Osteoblast (primary cell): ENCODE measurements around the gene TOB1. TPM values are rescaled to one million over a fixed set of nuclear protein-coding genes. Genes with fewer than 3 reads are reported as not detected.

Source experiments
- DNase-seq: peaks from one replicate; pipeline ENCODE4 v3.0.0; 2011; ENCODE audit warnings: low spot score, mixed read lengths; ENCODE audit not compliant: insufficient read length; ENCODE audit errors: missing footprints
- H2AFZ ChIP-seq: 2 replicates; pipeline ENCODE4 v1.6.0; 2011; ENCODE audit warnings: mild to moderate bottlenecking, low read length
- H3K27ac ChIP-seq: 2 replicates; pipeline ENCODE4 v1.5.1; 2011; ENCODE audit warnings: mild to moderate bottlenecking, low read depth, low read length, moderate library complexity
- H3K27me3 ChIP-seq: 2 replicates; pipeline ENCODE4 v1.6.0; 2012; ENCODE audit warnings: mild to moderate bottlenecking, control low read depth, inconsistent platforms, low read length, moderate library complexity; ENCODE audit not compliant: insufficient read depth
- H3K36me3 ChIP-seq: 2 replicates; pipeline ENCODE4 v1.5.1; 2011; ENCODE audit warnings: mild to moderate bottlenecking, low read length, control low read depth, moderate library complexity; ENCODE audit not compliant: insufficient read depth
- H3K4me1 ChIP-seq: 2 replicates; pipeline ENCODE4 v1.5.1; 2011; ENCODE audit warnings: mild to moderate bottlenecking, low read length, control low read depth, moderate library complexity; ENCODE audit not compliant: insufficient read depth
- H3K4me2 ChIP-seq: 2 replicates; pipeline ENCODE4 v1.6.0; 2011; ENCODE audit warnings: mild to moderate bottlenecking, low read length; ENCODE audit not compliant: insufficient read depth
- H3K4me3 ChIP-seq: fragments of 200-600 bp; sonication (generic); 3 replicates; pipeline ENCODE4 v1.5.1; 2012; ENCODE audit warnings: mild to moderate bottlenecking, low read length, inconsistent platforms; ENCODE audit not compliant: insufficient read depth
- H3K79me2 ChIP-seq: 2 replicates; pipeline ENCODE4 v1.6.0; 2012; ENCODE audit warnings: mild to moderate bottlenecking, low read length, control low read depth, inconsistent platforms; ENCODE audit not compliant: insufficient read depth
- H3K9me3 ChIP-seq: 2 replicates; pipeline ENCODE4 v1.5.1; 2011; ENCODE audit warnings: low read depth, low read length, control low read depth
- H4K20me1 ChIP-seq: 2 replicates; pipeline ENCODE4 v1.6.0; 2012; ENCODE audit warnings: mild to moderate bottlenecking, low read length, control low read depth; ENCODE audit not compliant: insufficient read depth
- total RNA-seq: library from RNA; depleted of rRNA; stranded (reverse); fragments of >200 nt; gene quantifications from 2 replicates; pipeline ENCODE4 v1.2.3, GENCODE V29; 2012
- TF ChIP-seq, protein P1 (sequence below): IDR thresholded peaks from 2 replicates; pipeline ENCODE4 v1.5.1; 2011; ENCODE audit warnings: mild to moderate bottlenecking, low read depth, low read length, moderate library complexity; ENCODE audit errors: extremely low read depth

The TOB1 gene
- total RNA-seq, 1 donor = 18.8 TPM

DNA sequence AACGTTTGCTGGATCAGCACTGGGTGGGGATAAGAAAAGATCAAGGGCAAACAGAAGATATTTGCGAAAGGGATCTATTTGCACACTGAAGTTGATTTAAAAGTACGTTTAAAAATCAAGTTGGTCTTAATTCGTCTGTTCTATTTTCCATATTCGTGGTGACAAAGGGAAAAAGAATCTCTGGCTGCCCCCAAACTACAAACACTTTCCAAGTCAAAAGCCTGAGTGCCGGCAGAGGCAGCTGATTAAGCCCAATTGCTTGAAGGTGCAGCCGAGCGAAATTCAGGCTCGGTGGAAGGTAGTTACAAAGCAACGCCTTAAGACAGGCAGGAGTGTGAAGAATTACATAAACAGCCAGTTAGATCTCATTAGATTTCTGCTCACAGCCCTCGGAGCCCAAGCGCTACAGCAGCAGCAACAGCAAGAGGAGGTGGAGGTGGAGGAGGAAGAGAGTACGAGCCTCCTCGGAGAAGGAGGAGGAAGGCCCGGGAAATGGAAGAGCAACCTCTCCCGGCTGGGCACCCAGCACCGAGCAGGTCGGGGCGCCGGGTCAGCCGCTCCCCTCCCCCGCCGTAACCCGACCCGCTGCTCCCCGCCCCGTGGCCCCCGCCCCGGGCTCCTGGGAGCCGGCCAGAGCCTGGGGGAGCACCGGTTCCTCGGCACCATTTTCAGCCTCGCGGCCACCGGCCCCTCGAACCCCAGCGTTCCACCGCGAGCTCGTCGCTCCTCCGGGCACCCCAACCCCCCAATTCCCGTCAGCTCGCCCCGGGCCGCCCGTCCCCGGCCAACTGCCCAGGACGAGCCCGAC is 890 bp downstream of the TOB1 start:
- peaks cover 37% of the 10 kb centered on the region for H3K4me1 ChIP-seq
- H3K79me2 ChIP-seq = peaks cover 35% of the 10 kb centered on the region
- peak overlapping the region; percentile 80 for H3K4me3 ChIP-seq
- H2AFZ ChIP-seq = no peak overlapping the region
- TF ChIP-seq, protein P1, sequence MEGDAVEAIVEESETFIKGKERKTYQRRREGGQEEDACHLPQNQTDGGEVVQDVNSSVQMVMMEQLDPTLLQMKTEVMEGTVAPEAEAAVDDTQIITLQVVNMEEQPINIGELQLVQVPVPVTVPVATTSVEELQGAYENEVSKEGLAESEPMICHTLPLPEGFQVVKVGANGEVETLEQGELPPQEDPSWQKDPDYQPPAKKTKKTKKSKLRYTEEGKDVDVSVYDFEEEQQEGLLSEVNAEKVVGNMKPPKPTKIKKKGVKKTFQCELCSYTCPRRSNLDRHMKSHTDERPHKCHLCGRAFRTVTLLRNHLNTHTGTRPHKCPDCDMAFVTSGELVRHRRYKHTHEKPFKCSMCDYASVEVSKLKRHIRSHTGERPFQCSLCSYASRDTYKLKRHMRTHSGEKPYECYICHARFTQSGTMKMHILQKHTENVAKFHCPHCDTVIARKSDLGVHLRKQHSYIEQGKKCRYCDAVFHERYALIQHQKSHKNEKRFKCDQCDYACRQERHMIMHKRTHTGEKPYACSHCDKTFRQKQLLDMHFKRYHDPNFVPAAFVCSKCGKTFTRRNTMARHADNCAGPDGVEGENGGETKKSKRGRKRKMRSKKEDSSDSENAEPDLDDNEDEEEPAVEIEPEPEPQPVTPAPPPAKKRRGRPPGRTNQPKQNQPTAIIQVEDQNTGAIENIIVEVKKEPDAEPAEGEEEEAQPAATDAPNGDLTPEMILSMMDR = no peak
- H4K20me1 ChIP-seq = peaks cover 28% of the 10 kb centered on the region
- peak; percentile 72 for DNase-seq
- H3K36me3 ChIP-seq = peaks cover 20% of the 10 kb centered on the region
- H3K27ac ChIP-seq = peak overlapping the region; percentile 64
- H3K9me3 ChIP-seq = no peaks in the 10 kb centered on the region
- no peaks in the 10 kb centered on the region for H3K27me3 ChIP-seq
- peak overlapping the region; percentile 89 for H3K4me2 ChIP-seq

DNA sequence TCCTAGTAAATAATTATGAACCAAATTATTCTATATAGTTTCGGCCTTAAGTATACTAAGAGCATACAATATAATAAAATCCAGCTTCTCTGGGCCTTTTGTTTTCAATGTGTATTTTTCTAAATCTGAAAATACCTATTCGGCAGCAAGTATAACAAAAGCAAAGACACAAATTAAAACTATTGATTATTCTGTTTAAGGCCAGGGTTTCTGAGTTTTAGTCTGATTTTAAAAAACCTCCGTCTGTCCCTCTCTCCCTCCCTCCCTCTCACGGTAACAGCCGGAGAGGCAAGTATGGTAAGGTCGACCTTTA is 1.5 kb downstream of the TOB1 start:
- TF ChIP-seq, protein P1 = no peak
- Histone ChIP-seq H3K4me3 (peak overlapping the region; percentile 80), H3K27me3 (no peaks in the 10 kb centered on the region), H4K20me1 (peaks cover 28% of the 10 kb centered on the region), H2AFZ (no peak overlapping the region), H3K9me3 (no peaks in the 10 kb centered on the region), H3K79me2 (peaks cover 35% of the 10 kb centered on the region), H3K27ac (peak overlapping the region; percentile 64), H3K4me1 (peaks cover 37% of the 10 kb centered on the region), H3K36me3 (peaks cover 20% of the 10 kb centered on the region), H3K4me2 (peak overlapping the region; percentile 89)
- no peak for DNase-seq

DNA sequence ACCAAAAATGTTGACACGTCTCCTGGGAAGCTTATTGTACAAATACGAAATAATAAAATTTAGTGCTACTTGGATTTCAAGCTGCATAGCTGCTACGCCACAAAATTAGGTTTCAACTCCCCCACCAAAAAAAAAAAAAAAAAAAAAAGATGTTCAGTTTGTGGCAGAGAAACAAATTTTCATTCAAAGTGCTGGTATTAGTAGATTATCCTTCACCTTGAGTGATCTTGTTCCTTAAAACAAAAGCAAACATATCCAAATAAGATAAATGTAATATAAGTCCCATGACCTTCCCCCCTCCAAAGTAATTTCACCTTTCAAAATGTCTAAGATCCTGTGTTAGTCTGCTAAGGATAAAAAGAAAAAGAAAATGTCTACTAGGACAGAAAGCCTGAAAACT is 2.2 kb downstream of the TOB1 start:
- TF ChIP-seq, protein P1 = no peak
- H3K36me3 ChIP-seq = peaks cover 20% of the 10 kb centered on the region
- DNase-seq = no peak
- H3K4me1 ChIP-seq = peaks cover 37% of the 10 kb centered on the region
- peak overlapping the region; percentile 80 for H3K4me3 ChIP-seq
- no peak overlapping the region for H3K27ac ChIP-seq
- H3K9me3 ChIP-seq = no peaks in the 10 kb centered on the region
- peaks cover 28% of the 10 kb centered on the region for H4K20me1 ChIP-seq
- H3K27me3 ChIP-seq = no peaks in the 10 kb centered on the region
- H2AFZ ChIP-seq = no peak overlapping the region
- H3K79me2 ChIP-seq = peaks cover 35% of the 10 kb centered on the region
- H3K4me2 ChIP-seq = peak overlapping the region; percentile 89

DNA sequence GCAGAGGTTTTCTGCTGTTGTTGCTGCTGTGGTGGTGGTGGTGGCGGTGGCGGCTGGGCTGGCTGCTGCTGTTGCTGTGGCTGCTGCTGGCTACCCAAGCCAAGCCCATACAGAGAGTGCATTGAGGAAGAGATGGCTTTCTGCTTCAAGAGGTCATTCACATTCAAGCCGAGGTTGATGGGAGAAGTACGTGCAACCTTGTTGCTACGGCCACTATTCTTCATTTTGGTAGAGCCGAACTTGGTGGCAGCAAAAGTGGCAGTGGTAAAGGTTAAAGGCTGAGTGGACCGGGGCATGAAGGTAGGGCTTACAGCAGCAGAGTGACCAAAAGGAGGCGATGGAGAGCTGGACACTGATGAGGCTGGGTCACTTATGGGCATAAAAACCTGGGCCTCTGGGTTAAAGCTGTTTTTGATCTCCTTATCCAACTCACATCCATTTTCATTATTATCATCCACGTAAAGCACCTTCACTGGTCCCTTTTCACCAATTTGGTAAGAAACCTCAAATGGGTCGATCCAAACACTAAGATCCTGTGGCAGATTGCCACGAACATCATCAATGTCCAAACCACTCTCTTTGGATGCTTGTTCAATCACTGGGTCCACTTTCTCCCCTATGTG is 2.8 kb downstream of the TOB1 start:
- Histone ChIP-seq H3K27me3 (no peaks in the 10 kb centered on the region), H3K4me2 (peak overlapping the region; percentile 89), H4K20me1 (peaks cover 28% of the 10 kb centered on the region), H3K9me3 (no peaks in the 10 kb centered on the region), H3K79me2 (peaks cover 35% of the 10 kb centered on the region), H3K36me3 (peaks cover 20% of the 10 kb centered on the region), H3K27ac (no peak overlapping the region), H3K4me3 (peak overlapping the region; percentile 10), H3K4me1 (peaks cover 33% of the 10 kb centered on the region), H2AFZ (no peak overlapping the region)
- TF ChIP-seq, protein P1 = peak; percentile 73
- DNase-seq = no peak
